22Rv1 (cell line): ENCODE results near the gene ZNF783.
"Not testable (repeated sequence)": the region's sequence is repeated elsewhere in the genome, so short reads cannot be mapped to it uniquely, and the experiment has no call there.

Source experiments
- H3K27ac ChIP-seq: fragments of 450-650 bp; 2 replicates; pipeline ENCODE4 v1.5.1; 2017
- CTCF ChIP-seq: fragments of 450-650 bp; IDR thresholded peaks from 2 replicates; pipeline ENCODE4 v1.5.1; 2017; ENCODE audit warnings: mild to moderate bottlenecking
- ZFX ChIP-seq: fragments of 450-650 bp; IDR thresholded peaks from 2 replicates; pipeline ENCODE4 v1.6.1; 2017; ENCODE audit warnings: antibody characterized with exemption, borderline replicate concordance

ZNF783 gene

GRCh38 chr7:149223176-149223575 is 38.8 kb upstream of the ZNF783 start:
- TF ChIP-seq ZFX (no peak), CTCF (no peak)
- H3K27ac ChIP-seq, result no peak overlapping the region

DNA sequence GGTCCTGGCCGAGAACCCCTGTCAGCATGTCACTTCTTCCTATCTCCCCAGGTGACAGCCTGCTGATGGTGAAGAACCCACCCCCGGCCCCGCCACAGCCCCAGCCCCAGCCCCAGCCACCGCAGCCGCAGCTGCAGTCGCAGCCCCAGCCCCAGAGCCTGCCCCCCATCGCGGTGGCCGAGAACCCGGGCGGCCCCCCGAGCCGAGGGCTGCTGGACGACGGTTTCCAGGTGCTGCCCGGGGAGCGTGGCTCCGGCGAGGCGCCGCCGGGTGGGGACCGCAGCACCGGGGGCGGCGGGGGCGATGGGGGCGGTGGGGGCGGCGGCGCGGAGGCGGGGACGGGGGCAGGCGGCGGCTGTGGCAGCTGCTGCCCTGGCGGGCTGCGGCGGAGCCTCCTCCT is 38.2 kb upstream of the ZNF783 start:
- no peak overlapping the region for H3K27ac ChIP-seq
- TF ChIP-seq CTCF, result no peak
- TF ChIP-seq ZFX, result no peak

DNA sequence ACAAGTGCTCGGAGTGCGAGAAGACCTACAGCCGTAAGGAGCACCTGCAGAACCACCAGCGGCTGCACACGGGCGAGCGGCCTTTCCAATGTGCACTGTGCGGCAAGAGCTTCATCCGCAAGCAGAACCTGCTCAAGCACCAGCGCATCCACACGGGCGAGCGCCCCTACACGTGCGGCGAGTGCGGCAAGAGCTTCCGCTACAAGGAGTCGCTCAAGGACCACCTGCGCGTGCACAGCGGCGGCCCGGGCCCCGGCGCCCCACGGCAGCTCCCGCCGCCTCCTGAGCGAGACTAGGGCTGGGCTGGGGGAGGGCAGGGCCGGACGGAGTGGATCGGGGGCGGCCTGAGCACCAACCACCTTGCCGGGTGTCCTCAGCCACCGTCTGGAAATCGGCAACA is 37.6 kb upstream of the ZNF783 start:
- TF ChIP-seq CTCF (no peak), ZFX (no peak)
- no peak overlapping the region for H3K27ac ChIP-seq

DNA sequence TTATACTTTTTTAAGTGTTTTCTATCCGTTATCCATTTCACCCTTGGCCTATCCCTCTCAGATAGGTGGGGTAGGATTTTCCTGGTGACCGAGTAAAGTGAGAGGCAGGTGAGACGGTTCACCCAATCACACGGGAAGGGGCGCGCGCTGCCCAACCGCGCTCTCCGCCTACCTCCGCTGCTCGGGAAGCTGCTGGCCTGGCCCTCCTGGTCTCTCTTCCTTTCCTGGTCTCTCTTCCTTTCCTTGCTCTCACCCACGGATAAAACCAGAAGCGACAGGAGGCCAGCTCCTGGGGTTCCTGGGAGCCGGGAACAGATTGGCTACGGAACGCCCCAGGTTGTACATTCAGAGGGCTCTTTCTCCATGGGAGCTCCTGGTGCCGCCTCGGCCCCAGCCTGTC is 36.9 kb upstream of the ZNF783 start:
- no peak overlapping the region for H3K27ac ChIP-seq
- TF ChIP-seq CTCF (no peak), ZFX (no peak)

GRCh38 chr7:149225656-149226055 is 36.3 kb upstream of the ZNF783 start:
- no peak for TF ChIP-seq CTCF
- TF ChIP-seq ZFX, result no peak
- H3K27ac ChIP-seq, result no peak overlapping the region

GRCh38 chr7:149226366-149226765 is 35.6 kb upstream of the ZNF783 start:
- not testable (repeated sequence) for H3K27ac ChIP-seq

GRCh38 chr7:149226840-149227494 is 35.0 kb upstream of the ZNF783 start:
- H3K27ac ChIP-seq, result no peak overlapping the region
- TF ChIP-seq CTCF (no peak), ZFX (no peak)
